NCI-H2171 treated with DMSO at 0.1 percent for 48 hours (cell line): Measurements from ENCODE around the gene WNT8B.

Source experiments
- DNase-seq: peaks from one replicate; lab custom pipeline; 2025; lab: John Stamatoyannopoulos, UW

The WNT8B gene

GRCh38 chr10:100519311-100520051, 56.7 kb downstream of the WNT8B start, which contains the start of gene SEC31B:
Gene SEC31B (minus strand): TSS chr10:100519861. CDS start chr10:100516952, 2,909 bp downstream.
- no peak for DNase-seq

GRCh38 chr10:100520811-100521210, 58.0 kb downstream of the WNT8B start:
- DNase-seq = no peak

- DNase-seq = no peak
These were observed 59.4 kb downstream of the WNT8B start for GRCh38 chr10:100522107-100522801.

- no peak for DNase-seq
These were observed 60.1 kb downstream of the WNT8B start for GRCh38 chr10:100522945-100523344.

GRCh38 chr10:100524206-100524605, 61.4 kb downstream of the WNT8B start:
- no peak for DNase-seq

GRCh38 chr10:100524638-100525037, 61.8 kb downstream of the WNT8B start:
- no peak for DNase-seq

GRCh38 chr10:100528123-100528886, 65.5 kb downstream of the WNT8B start:
- no peak for DNase-seq

- peak; percentile 80 for DNase-seq
These were observed 66.2 kb downstream of the WNT8B start for GRCh38 chr10:100528921-100529474.

GRCh38 chr10:100529475-100530298, 66.9 kb downstream of the WNT8B start, which contains the start of gene NDUFB8:
Gene NDUFB8 (minus strand): TSS chr10:100529871. CDS start chr10:100529851, 20 bp downstream.
- DNase-seq = peak; percentile 62

GRCh38 chr10:100531761-100532160, 69.0 kb downstream of the WNT8B start:
- DNase-seq = no peak
